ENCODE measurements around the gene PANX2.
"Not testable (repeated sequence)": the region's sequence is repeated elsewhere in the genome, so short reads cannot be mapped to it uniquely, and the experiment has no call there.

Gene PANX2

GRCh38 chr22:50153056-50153755 is 17.3 kb upstream of the PANX2 start:
- DNase-seq: no peak
- H3K36me3 Mint-ChIP-seq: no peaks in the 10 kb centered on the region
- H3K27me3 Mint-ChIP-seq: peaks cover 40% of the 10 kb centered on the region
- H3K9me3 Mint-ChIP-seq: no peaks in the 10 kb centered on the region
- CTCF ChIA-PET: interaction anchor here (1.1 kb wide), 1 partner anchor 10 kb away, joined by 4 read pairs; no protein-coding TSS in a partner anchor
- H3K27ac Mint-ChIP-seq: no peak overlapping the region
- no peak overlapping the region for H3K4me3 Mint-ChIP-seq
- H3K4me1 Mint-ChIP-seq: no peaks in the 10 kb centered on the region

- H3K27me3 Mint-ChIP-seq: peaks cover 44% of the 10 kb centered on the region
- H3K4me1 Mint-ChIP-seq: no peaks in the 10 kb centered on the region
- no peaks in the 10 kb centered on the region for H3K36me3 Mint-ChIP-seq
- CTCF ChIA-PET: no interaction called here
- H3K9me3 Mint-ChIP-seq: no peaks in the 10 kb centered on the region
- DNase-seq: no peak
- H3K27ac Mint-ChIP-seq: no peak overlapping the region
- no peak overlapping the region for H3K4me3 Mint-ChIP-seq
These were observed 16.8 kb upstream of the PANX2 start for GRCh38 chr22:50153756-50154140.

GRCh38 chr22:50157709-50158375 is 12.7 kb upstream of the PANX2 start:
- Mint-ChIP-seq H3K27me3 (peaks cover 48% of the 10 kb centered on the region), H3K4me1 (no peaks in the 10 kb centered on the region), H3K36me3 (no peaks in the 10 kb centered on the region), H3K9me3 (no peaks in the 10 kb centered on the region), H3K27ac (no peak overlapping the region), H3K4me3 (no peak overlapping the region)
- no peak for DNase-seq
- CTCF ChIA-PET: no interaction called here

GRCh38 chr22:50160947-50161346 is 9.6 kb upstream of the PANX2 start:
- CTCF ChIA-PET: no interaction called here
- no peak overlapping the region for H3K4me3 Mint-ChIP-seq
- no peaks in the 10 kb centered on the region for H3K4me1 Mint-ChIP-seq
- H3K27me3 Mint-ChIP-seq: peaks cover 51% of the 10 kb centered on the region
- H3K27ac Mint-ChIP-seq: no peak overlapping the region
- H3K36me3 Mint-ChIP-seq: no peaks in the 10 kb centered on the region
- H3K9me3 Mint-ChIP-seq: no peaks in the 10 kb centered on the region
- DNase-seq: no peak

- Mint-ChIP-seq H3K9me3 (no peaks in the 10 kb centered on the region), H3K27ac (no peak overlapping the region), H3K4me1 (no peaks in the 10 kb centered on the region), H3K27me3 (peaks cover 56% of the 10 kb centered on the region), H3K4me3 (no peak overlapping the region), H3K36me3 (no peaks in the 10 kb centered on the region)
- DNase-seq: no peak
- CTCF ChIA-PET: no interaction called here
These were observed 8.8 kb upstream of the PANX2 start for GRCh38 chr22:50161508-50162390.

- Mint-ChIP-seq H3K4me3 (no peak overlapping the region), H3K36me3 (no peaks in the 10 kb centered on the region), H3K9me3 (no peaks in the 10 kb centered on the region), H3K27me3 (peaks cover 61% of the 10 kb centered on the region), H3K27ac (no peak overlapping the region), H3K4me1 (no peaks in the 10 kb centered on the region)
- DNase-seq: no peak
- CTCF ChIA-PET: no interaction called here
These were observed 8.1 kb upstream of the PANX2 start for GRCh38 chr22:50162391-50162956.

- Mint-ChIP-seq H3K27ac (no peak overlapping the region), H3K4me1 (peaks cover 2% of the 10 kb centered on the region), H3K27me3 (peaks cover 61% of the 10 kb centered on the region), H3K36me3 (peaks cover 2% of the 10 kb centered on the region), H3K9me3 (no peaks in the 10 kb centered on the region), H3K4me3 (no peak overlapping the region)
- CTCF ChIA-PET: no interaction called here
- no peak for DNase-seq
These were observed 5.0 kb upstream of the PANX2 start for GRCh38 chr22:50165436-50166123.

- Mint-ChIP-seq H3K36me3 (peaks cover 2% of the 10 kb centered on the region), H3K4me1 (peaks cover 4% of the 10 kb centered on the region), H3K4me3 (no peak overlapping the region), H3K27ac (no peak overlapping the region), H3K27me3 (peaks cover 63% of the 10 kb centered on the region), H3K9me3 (no peaks in the 10 kb centered on the region)
- CTCF ChIA-PET: no interaction called here
- no peak for DNase-seq
These were observed 2.6 kb upstream of the PANX2 start for GRCh38 chr22:50167689-50168489.

- not testable (repeated sequence) for DNase-seq, H3K36me3 Mint-ChIP-seq, H3K9me3 Mint-ChIP-seq, H3K4me1 Mint-ChIP-seq
- peak overlapping the region; percentile 64 for H3K4me3 Mint-ChIP-seq
- H3K27ac Mint-ChIP-seq: peak overlapping the region; percentile 3
- peaks cover 69% of the 10 kb centered on the region for H3K27me3 Mint-ChIP-seq
- CTCF ChIA-PET: interaction anchor here (0.9 kb wide), 1 partner anchor 20 kb away, joined by 3 read pairs; no protein-coding TSS in a partner anchor
These were observed 1.9 kb upstream of the PANX2 start for GRCh38 chr22:50168490-50169180.

- peak overlapping the region; percentile 3 for H3K27ac Mint-ChIP-seq
- H3K9me3 Mint-ChIP-seq: no peaks in the 10 kb centered on the region
- peaks cover 2% of the 10 kb centered on the region for H3K36me3 Mint-ChIP-seq
- peaks cover 4% of the 10 kb centered on the region for H3K4me1 Mint-ChIP-seq
- no peak for DNase-seq
- CTCF ChIA-PET: interaction anchor here (0.9 kb wide), 1 partner anchor 21 kb away, joined by 3 read pairs; no protein-coding TSS in a partner anchor
- H3K4me3 Mint-ChIP-seq: peak overlapping the region; percentile 64
- H3K27me3 Mint-ChIP-seq: peaks cover 75% of the 10 kb centered on the region
These were observed 1.3 kb upstream of the PANX2 start for GRCh38 chr22:50169181-50169759.

GRCh38 chr22:50169774-50170341 is 673 bp upstream of the PANX2 start:
- no peak overlapping the region for H3K27ac Mint-ChIP-seq
- peaks cover 4% of the 10 kb centered on the region for H3K4me1 Mint-ChIP-seq
- H3K4me3 Mint-ChIP-seq: peak overlapping the region; percentile 53
- peaks cover 81% of the 10 kb centered on the region for H3K27me3 Mint-ChIP-seq
- CTCF ChIA-PET: no interaction called here
- peaks cover 2% of the 10 kb centered on the region for H3K36me3 Mint-ChIP-seq
- no peaks in the 10 kb centered on the region for H3K9me3 Mint-ChIP-seq
- DNase-seq: peak; percentile 58

- Mint-ChIP-seq H3K36me3 (peaks cover 2% of the 10 kb centered on the region), H3K27ac (no peak overlapping the region), H3K4me3 (peak overlapping the region; percentile 69), H3K4me1 (peaks cover 4% of the 10 kb centered on the region), H3K9me3 (no peaks in the 10 kb centered on the region), H3K27me3 (peaks cover 86% of the 10 kb centered on the region)
- CTCF ChIA-PET: no interaction called here
- DNase-seq: no peak
These were observed 911 bp downstream of the PANX2 start for GRCh38 chr22:50171319-50171964.
